ENCODE results near the gene EGFLAM. TPM values are rescaled to one million over a fixed set of nuclear protein-coding genes. Genes with fewer than 3 reads are reported as not detected.

Gene EGFLAM
- 0.56 and 1.9 TPM in 2 replicates for total RNA-seq (2011; cell fraction: chromatin; rRNA removed; ENCODE audit: low replicate concordance)
- 0.50 and 0.79 TPM in 2 replicates for total RNA-seq (2011; cell fraction: nucleolus; rRNA removed)
- not detected in 2 replicates for total RNA-seq (2011; cell fraction: nucleoplasm; rRNA removed)
- total RNA-seq (2014; rRNA removed) (0.09 and 0.45 TPM in 2 replicates), total RNA-seq (2014; rRNA removed; fragmentation: Illumina TruSeq; extraction: Trizol) (1.3 and 1.4 TPM in 2 replicates), total RNA-seq (2015; rRNA removed; fragmentation: Illumina TruSeq; extraction: Trizol) (0.94 and 0.98 TPM in 2 replicates), total RNA-seq (2021) (0.49 and 0.74 TPM in 2 replicates), polyA plus RNA-seq (2011; rRNA removed) (0.12 and 2.5 TPM in 2 replicates), polyA plus RNA-seq (2014; fragmentation: Illumina TruSeq; extraction: Trizol) (0.91 and 1.0 TPM in 2 replicates), polyA plus RNA-seq (2014; fragmentation: Nextera tagmentation; extraction: Ambion mirVana) (1 to 10 TPM; 1.2 to 1.4 TPM), polyA plus RNA-seq (2014; rRNA removed) (0.31 and 0.89 TPM in 2 replicates), polyA minus RNA-seq (2011; rRNA and poly(A)+ RNA removed) (1.8 TPM in 1 of 2 replicates, not detected in the other), Bru-seq, nascent RNA (percentile 24 among the genes with signal in this experiment), BruChase-seq, experiment 1, labeled RNA remaining after a 2-hour chase (percentile 14 among the genes with signal in this experiment), BruChase-seq, experiment 2, labeled RNA remaining after a 6-hour chase (percentile 13 among the genes with signal in this experiment)
- polyA plus RNA-seq (2011; cell fraction: cytosol; rRNA removed), result 0.18 and 1.2 TPM in 2 replicates
- polyA plus RNA-seq (2011; cell fraction: nucleus; rRNA removed), result 2.1 TPM in 1 of 2 replicates, not detected in the other
- polyA plus RNA-seq (2012), result 1.00 and 1.8 TPM in 2 replicates
- not detected in 2 replicates for polyA minus RNA-seq (2011; cell fraction: cytosol; rRNA and poly(A)+ RNA removed)
- polyA minus RNA-seq (2011; cell fraction: nucleus; rRNA and poly(A)+ RNA removed), result 0.22 and 0.81 TPM in 2 replicates
- long read RNA-seq, experiment 1, partial matches to known transcripts, result 1 of 1 reads
- long read RNA-seq, experiment 1, other reads (novel, unspliced or antisense), result 0 of 1 reads
- long read RNA-seq, experiment 2, result 0 reads
- long read RNA-seq, experiment 3, result 0 reads

- in situ Hi-C loops (cut with MboI) (no loop called here), intact Hi-C loops (cut with micrococcal nuclease) (no loop called here)
- Histone ChIP-seq H3K79me2 (ENCODE audit: control insufficient read depth, insufficient read depth, low read length) (no peaks in the 10 kb centered on the region), H3K36me3 (ENCODE audit: control insufficient read depth, insufficient read depth, low read length) (no peaks in the 10 kb centered on the region), H3K9me3 (replicated peaks; ENCODE audit: control insufficient read depth, insufficient read depth, low read depth, low read length) (no peaks in the 10 kb centered on the region), H3K9ac (ENCODE audit: insufficient read depth in 1 of 2, low read depth in 2 of 2, low read length in 2 of 2) (peak within 1 kb of the TSS in 1 of 2 experiments; percentile 61; a peak in 1 of 4 replicates), H4K20me1 (replicated peaks; ENCODE audit: control insufficient read depth, insufficient read depth, low read length) (no peaks in the 10 kb centered on the region), H3K4me3 (peak within 1 kb of the TSS; percentile 27; the same call in 1 of the 2 replicates), H3K27ac (ENCODE audit: extremely low read depth, low read depth, low read length) (no peak within 1 kb of the TSS), H3K9me1 (ENCODE audit: control insufficient read depth, insufficient read depth, low read length) (no peaks in the 10 kb centered on the region), H3K27me3 (ENCODE audit: control insufficient read depth in 2 of 2, insufficient read depth in 2 of 2, low read length in 2 of 2) (peaks cover 31 to 45% of the 10 kb centered on the region in 2 experiments; a peak in 4 of 5 replicates), H3K4me1 (replicated peaks in 1 of 2; ENCODE audit: control insufficient read depth in 2 of 2, insufficient read depth in 2 of 2, low read length in 2 of 2) (peaks cover 0 to 10% of the 10 kb centered on the region in 2 experiments; a peak in 2 of 5 replicates), H2AFZ (ENCODE audit: low read depth, low read length) (no peak within 1 kb of the TSS), H3K4me2 (ENCODE audit: insufficient read depth, low read length) (no peak within 1 kb of the TSS)
- POLR2A ChIA-PET, result interaction anchor here (0.6 to 1.3 kb wide), 3 partner anchors 13 to 959 kb away, joined by 3 to 5 read pairs (median 3); no protein-coding TSS in a partner anchor
- WGBS (ENCODE audit: insufficient coverage, low coverage, missing lambda C conversion rate), result 4% methylated on average over 58 of the region's 73 CpGs
- DNase-seq (ENCODE audit: extremely low read depth in 1 of 4, low spot score in 3 of 4), result peak in 3 of 4 experiments; percentile 23 to 35 (median 29)
- no peak for FAIRE-seq
- BruUV-seq (replicated peaks), result no TSS peak
- TF ChIP-seq, protein P1, sequence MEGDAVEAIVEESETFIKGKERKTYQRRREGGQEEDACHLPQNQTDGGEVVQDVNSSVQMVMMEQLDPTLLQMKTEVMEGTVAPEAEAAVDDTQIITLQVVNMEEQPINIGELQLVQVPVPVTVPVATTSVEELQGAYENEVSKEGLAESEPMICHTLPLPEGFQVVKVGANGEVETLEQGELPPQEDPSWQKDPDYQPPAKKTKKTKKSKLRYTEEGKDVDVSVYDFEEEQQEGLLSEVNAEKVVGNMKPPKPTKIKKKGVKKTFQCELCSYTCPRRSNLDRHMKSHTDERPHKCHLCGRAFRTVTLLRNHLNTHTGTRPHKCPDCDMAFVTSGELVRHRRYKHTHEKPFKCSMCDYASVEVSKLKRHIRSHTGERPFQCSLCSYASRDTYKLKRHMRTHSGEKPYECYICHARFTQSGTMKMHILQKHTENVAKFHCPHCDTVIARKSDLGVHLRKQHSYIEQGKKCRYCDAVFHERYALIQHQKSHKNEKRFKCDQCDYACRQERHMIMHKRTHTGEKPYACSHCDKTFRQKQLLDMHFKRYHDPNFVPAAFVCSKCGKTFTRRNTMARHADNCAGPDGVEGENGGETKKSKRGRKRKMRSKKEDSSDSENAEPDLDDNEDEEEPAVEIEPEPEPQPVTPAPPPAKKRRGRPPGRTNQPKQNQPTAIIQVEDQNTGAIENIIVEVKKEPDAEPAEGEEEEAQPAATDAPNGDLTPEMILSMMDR (IDR thresholded peaks at IDR 0.05 in 2 of 3, conservative IDR thresholded peaks at IDR 0.05 in 1 of 3; ENCODE audit: insufficient read depth in 2 of 3, low read depth in 1 of 3, low read length in 3 of 3), result peak; percentile 18 to 47 (median 23); a peak in 3 of 6 replicates
- TF ChIP-seq, protein P2, sequence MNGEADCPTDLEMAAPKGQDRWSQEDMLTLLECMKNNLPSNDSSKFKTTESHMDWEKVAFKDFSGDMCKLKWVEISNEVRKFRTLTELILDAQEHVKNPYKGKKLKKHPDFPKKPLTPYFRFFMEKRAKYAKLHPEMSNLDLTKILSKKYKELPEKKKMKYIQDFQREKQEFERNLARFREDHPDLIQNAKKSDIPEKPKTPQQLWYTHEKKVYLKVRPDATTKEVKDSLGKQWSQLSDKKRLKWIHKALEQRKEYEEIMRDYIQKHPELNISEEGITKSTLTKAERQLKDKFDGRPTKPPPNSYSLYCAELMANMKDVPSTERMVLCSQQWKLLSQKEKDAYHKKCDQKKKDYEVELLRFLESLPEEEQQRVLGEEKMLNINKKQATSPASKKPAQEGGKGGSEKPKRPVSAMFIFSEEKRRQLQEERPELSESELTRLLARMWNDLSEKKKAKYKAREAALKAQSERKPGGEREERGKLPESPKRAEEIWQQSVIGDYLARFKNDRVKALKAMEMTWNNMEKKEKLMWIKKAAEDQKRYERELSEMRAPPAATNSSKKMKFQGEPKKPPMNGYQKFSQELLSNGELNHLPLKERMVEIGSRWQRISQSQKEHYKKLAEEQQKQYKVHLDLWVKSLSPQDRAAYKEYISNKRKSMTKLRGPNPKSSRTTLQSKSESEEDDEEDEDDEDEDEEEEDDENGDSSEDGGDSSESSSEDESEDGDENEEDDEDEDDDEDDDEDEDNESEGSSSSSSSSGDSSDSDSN (IDR thresholded peaks at IDR 0.05; ENCODE audit: borderline replicate concordance in 1 of 2, low read depth in 2 of 2, low read length in 2 of 2), result no peak
- TF ChIP-seq EGR1 (conservative IDR thresholded peaks at IDR 0.05) (peak; percentile 64), HEY1 (CRISPR knock-in tag; IDR thresholded peaks at IDR 0.05; ENCODE audit: borderline replicate concordance) (no peak)
- TF ChIP-seq, protein P3, sequence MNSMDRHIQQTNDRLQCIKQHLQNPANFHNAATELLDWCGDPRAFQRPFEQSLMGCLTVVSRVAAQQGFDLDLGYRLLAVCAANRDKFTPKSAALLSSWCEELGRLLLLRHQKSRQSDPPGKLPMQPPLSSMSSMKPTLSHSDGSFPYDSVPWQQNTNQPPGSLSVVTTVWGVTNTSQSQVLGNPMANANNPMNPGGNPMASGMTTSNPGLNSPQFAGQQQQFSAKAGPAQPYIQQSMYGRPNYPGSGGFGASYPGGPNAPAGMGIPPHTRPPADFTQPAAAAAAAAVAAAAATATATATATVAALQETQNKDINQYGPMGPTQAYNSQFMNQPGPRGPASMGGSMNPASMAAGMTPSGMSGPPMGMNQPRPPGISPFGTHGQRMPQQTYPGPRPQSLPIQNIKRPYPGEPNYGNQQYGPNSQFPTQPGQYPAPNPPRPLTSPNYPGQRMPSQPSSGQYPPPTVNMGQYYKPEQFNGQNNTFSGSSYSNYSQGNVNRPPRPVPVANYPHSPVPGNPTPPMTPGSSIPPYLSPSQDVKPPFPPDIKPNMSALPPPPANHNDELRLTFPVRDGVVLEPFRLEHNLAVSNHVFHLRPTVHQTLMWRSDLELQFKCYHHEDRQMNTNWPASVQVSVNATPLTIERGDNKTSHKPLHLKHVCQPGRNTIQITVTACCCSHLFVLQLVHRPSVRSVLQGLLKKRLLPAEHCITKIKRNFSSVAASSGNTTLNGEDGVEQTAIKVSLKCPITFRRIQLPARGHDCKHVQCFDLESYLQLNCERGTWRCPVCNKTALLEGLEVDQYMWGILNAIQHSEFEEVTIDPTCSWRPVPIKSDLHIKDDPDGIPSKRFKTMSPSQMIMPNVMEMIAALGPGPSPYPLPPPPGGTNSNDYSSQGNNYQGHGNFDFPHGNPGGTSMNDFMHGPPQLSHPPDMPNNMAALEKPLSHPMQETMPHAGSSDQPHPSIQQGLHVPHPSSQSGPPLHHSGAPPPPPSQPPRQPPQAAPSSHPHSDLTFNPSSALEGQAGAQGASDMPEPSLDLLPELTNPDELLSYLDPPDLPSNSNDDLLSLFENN (IDR thresholded peaks at IDR 0.05; ENCODE audit: low read depth in 2 of 2, low read length in 2 of 2), result no peak
- peak; percentile 92 for ATAC-seq
- CTCF ChIA-PET (ENCODE audit: low intra/inter-chr PET ratio), result no interaction called here
These were observed at the start of gene EGFLAM for GRCh38 chr5:38258319-38259061. TSS of gene EGFLAM (plus strand) at chr5:38258559. CDS start at chr5:38258755, 196 bp downstream.

All from K562 (cell line).